ENCODE results near the gene SNRPA. TPM values are rescaled to one million over a fixed set of nuclear protein-coding genes. Genes with fewer than 3 reads are reported as not detected.

SNRPA gene
- total and polyA plus RNA-seq, 7 donors, result 19.2 to 76.1 (median 52.3) TPM

GRCh38 chr19:40797963-40798682 lies 47.1 kb downstream of the SNRPA start:
- WGBS, 2 donors, result 8 to 10% methylated on average over 28 of the region's 28 CpGs
- peak; percentile 88 for DNase-seq
- no peaks in the 10 kb centered on the region for H3K27me3 ChIP-seq
- H3K27ac ChIP-seq, result peak overlapping the region; percentile 89 to 99 (median 96)
- peaks cover 0 to 22% (median 7%) of the 10 kb centered on the region in 4 donors for H3K36me3 ChIP-seq
- no peaks in the 10 kb centered on the region for H3K9me3 ChIP-seq
- intact Hi-C loops (cut with DNase I), result loop anchor here (2.0 kb wide), 3 partner anchors 19 to 81 kb away; partner anchors contain the start of genes ACTMAP, COQ8B, ITPKC and RAB4B
- H3K4me3 ChIP-seq, result peak overlapping the region; percentile 25 to 100 (median 74)
- H3K4me1 ChIP-seq, result peaks cover 0 to 42% (median 41%) of the 10 kb centered on the region in 4 donors
- TF ChIP-seq CTCF (IDR thresholded peaks at IDR 0.05) (peak; percentile 48 to 80 (median 56)), POLR2AphosphoS5 (IDR thresholded peaks at IDR 0.05) (no peak)

DNA sequence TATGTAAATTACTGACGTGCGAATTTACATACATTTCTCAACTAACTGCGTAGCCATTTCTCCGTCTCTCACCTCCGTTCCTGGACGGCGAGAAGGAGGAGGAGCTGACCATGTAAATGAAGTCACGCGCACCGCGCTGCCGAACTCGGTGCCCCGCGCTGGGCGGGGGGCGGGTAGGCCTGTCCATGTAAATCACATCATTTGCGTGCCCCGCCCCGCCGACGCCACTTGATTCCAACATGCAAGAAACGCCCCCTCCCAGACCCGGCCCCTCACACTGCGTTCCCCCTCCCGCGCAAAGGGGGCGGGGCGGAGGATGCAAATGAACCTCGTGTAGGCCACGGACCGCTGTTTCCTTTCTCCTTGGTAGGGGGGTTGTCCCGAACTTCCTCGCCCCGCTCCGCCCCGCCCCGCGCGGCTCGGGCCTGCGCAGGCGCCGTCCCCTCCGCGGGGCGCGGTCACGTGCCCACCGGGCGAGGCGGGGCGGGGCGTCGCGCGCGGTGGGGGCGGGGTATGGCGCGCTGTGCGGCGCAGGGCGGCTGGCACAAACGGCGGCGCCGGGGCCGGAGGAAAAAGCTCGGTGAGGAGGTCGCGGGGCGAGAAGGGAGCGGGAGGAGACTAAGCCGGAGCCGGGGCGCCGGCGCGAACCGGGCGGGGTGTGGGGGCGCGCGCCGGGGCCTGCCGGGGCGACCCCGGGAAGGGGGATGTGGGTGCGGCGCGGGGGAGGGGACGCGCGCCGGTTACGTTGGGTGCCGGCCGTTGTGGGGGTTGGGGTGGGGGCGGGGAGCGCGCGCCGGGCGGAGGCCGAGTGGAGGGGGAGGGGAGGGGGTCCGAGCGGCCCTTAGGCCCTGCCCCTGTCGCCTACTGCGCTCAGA lies 47.9 kb downstream of the SNRPA start, which contains the start of gene EGLN2:
Gene EGLN2 (plus strand): TSS at position 509 of the 875 bp plus-strand sequence. CDS start 1,382 bp downstream, outside the sequence.
- peak; percentile 100 for DNase-seq
- peak within 1 kb of the TSS; percentile 89 to 99 (median 96) for H3K27ac ChIP-seq
- intact Hi-C loops (cut with DNase I), result loop anchor here (2.0 kb wide), 3 partner anchors 20 to 82 kb away; partner anchors contain the start of genes ACTMAP, COQ8B, ITPKC and RAB4B
- H3K36me3 ChIP-seq, result peaks cover 0 to 23% (median 8%) of the 10 kb centered on the region in 4 donors
- no peak for TF ChIP-seq CTCF (IDR thresholded peaks at IDR 0.05)
- peak in 1 of 4 donors; percentile 44 for TF ChIP-seq EP300 (IDR thresholded peaks at IDR 0.05)
- peak; percentile 40 to 76 for TF ChIP-seq POLR2A (IDR thresholded peaks at IDR 0.05)
- TF ChIP-seq POLR2AphosphoS5 (IDR thresholded peaks at IDR 0.05), result peak; percentile 76 to 92 (median 88)
- H3K27me3 ChIP-seq, result no peaks in the 10 kb centered on the region
- H3K4me3 ChIP-seq, result peak within 1 kb of the TSS; percentile 69 to 100 (median 88)
- H3K4me1 ChIP-seq, result peaks cover 0 to 50% (median 49%) of the 10 kb centered on the region in 4 donors
- H3K9me3 ChIP-seq, result no peaks in the 10 kb centered on the region
- 1% methylated on average over 108 to 110 of the region's 110 CpGs for WGBS, 2 donors

GRCh38 chr19:40799558-40800338 lies 48.7 kb downstream of the SNRPA start:
- TF ChIP-seq POLR2A (IDR thresholded peaks at IDR 0.05) (no peak), POLR2AphosphoS5 (IDR thresholded peaks at IDR 0.05) (peak in 3 of 4 donors; percentile 0 to 24 (median 20))
- peak overlapping the region; percentile 89 to 99 (median 96) for H3K27ac ChIP-seq
- peaks cover 0 to 26% (median 9%) of the 10 kb centered on the region in 4 donors for H3K36me3 ChIP-seq
- 1 to 2% methylated on average over 40 of the region's 40 CpGs for WGBS, 2 donors
- no peaks in the 10 kb centered on the region for H3K9me3 ChIP-seq
- peak; percentile 83 for DNase-seq
- H3K4me1 ChIP-seq, result peaks cover 0 to 58% (median 57%) of the 10 kb centered on the region in 4 donors
- no peaks in the 10 kb centered on the region for H3K27me3 ChIP-seq
- peak overlapping the region; percentile 69 to 100 (median 88) for H3K4me3 ChIP-seq
- intact Hi-C loops (cut with DNase I), result loop anchor here (2.0 kb wide), 3 partner anchors 21 to 83 kb away; partner anchors contain the start of genes ACTMAP, COQ8B, ITPKC and RAB4B

GRCh38 chr19:40800339-40800996 lies 49.5 kb downstream of the SNRPA start:
- Histone ChIP-seq H3K4me1 (peaks cover 0 to 66% (median 64%) of the 10 kb centered on the region in 4 donors), H3K27me3 (no peaks in the 10 kb centered on the region), H3K9me3 (no peaks in the 10 kb centered on the region), H3K36me3 (peaks cover 0 to 26% (median 9%) of the 10 kb centered on the region in 4 donors), H3K27ac (peak overlapping the region; percentile 89 to 99 (median 96)), H3K4me3 (peak overlapping the region; percentile 69 to 100 (median 88))
- TF ChIP-seq CTCF (IDR thresholded peaks at IDR 0.05) (no peak), EP300 (IDR thresholded peaks at IDR 0.05) (no peak), POLR2A (IDR thresholded peaks at IDR 0.05) (no peak), POLR2AphosphoS5 (IDR thresholded peaks at IDR 0.05) (no peak)
- intact Hi-C loops (cut with DNase I), result no loop called here
- WGBS, 2 donors, result 60 to 73% methylated on average over 27 of the region's 27 CpGs
- no peak for DNase-seq
